ENCODE results near the gene OPCML. TPM values are rescaled to one million over a fixed set of nuclear protein-coding genes. Genes with fewer than 3 reads are reported as not detected.

The OPCML gene
- total and polyA plus RNA-seq, 2 donors (not counting 1 experiment from before 2014, with no cell fraction given), result 0.99 to 2.8 TPM

- no peak overlapping the region for H3K9ac ChIP-seq (ENCODE audit: insufficient read depth, low read length)
- no peak overlapping the region for H3K27ac ChIP-seq (ENCODE audit: insufficient read depth, low read length)
- no peak overlapping the region for H2AFZ ChIP-seq (ENCODE audit: low read length)
- no peak for TF ChIP-seq CTCF (conservative IDR thresholded peaks at IDR 0.05 in 1 of 2, IDR thresholded peaks at IDR 0.05 in 1 of 2; ENCODE audit: low read depth in 1 of 2, low read length in 2 of 2)
- TF ChIP-seq EZH2 (IDR thresholded peaks at IDR 0.05; ENCODE audit: low read length, missing control alignments), result no peak
- no peaks in the 10 kb centered on the region for H3K27me3 ChIP-seq (ENCODE audit: control insufficient read depth, insufficient read depth, low read length)
- H3K4me1 ChIP-seq (ENCODE audit: control insufficient read depth, extremely low read depth, insufficient read depth, low read length), result no peaks in the 10 kb centered on the region
- no peaks in the 10 kb centered on the region for H3K79me2 ChIP-seq (ENCODE audit: control insufficient read depth, insufficient read depth, low read length)
- no peaks in the 10 kb centered on the region for H4K20me1 ChIP-seq (ENCODE audit: control insufficient read depth, extremely low read depth, insufficient read depth, low read length)
- no peaks in the 10 kb centered on the region for H3K9me3 ChIP-seq (ENCODE audit: control insufficient read depth, insufficient read depth, low read depth, low read length)
- H3K4me2 ChIP-seq (ENCODE audit: extremely low read depth, insufficient read depth, low read length), result no peak overlapping the region
- no peak for DNase-seq (ENCODE audit: low read depth in 2 of 2)
- H3K36me3 ChIP-seq (ENCODE audit: control insufficient read depth, insufficient read depth, low read length), result no peaks in the 10 kb centered on the region
- no peak overlapping the region for H3K4me3 ChIP-seq (replicated peaks in 1 of 4; ENCODE audit: control extremely low read depth in 1 of 4, insufficient read depth in 1 of 4, low read depth in 3 of 4, low read length in 4 of 4)
Measured at GRCh38 chr11:133249065-133249464, 283.2 kb downstream of the OPCML start.

- no peaks in the 10 kb centered on the region for H3K79me2 ChIP-seq (ENCODE audit: control insufficient read depth, insufficient read depth, low read length)
- no peak overlapping the region for H3K4me2 ChIP-seq (ENCODE audit: extremely low read depth, insufficient read depth, low read length)
- DNase-seq (ENCODE audit: low read depth in 2 of 2), result no peak
- H3K27me3 ChIP-seq (ENCODE audit: control insufficient read depth, insufficient read depth, low read length), result no peaks in the 10 kb centered on the region
- H2AFZ ChIP-seq (ENCODE audit: low read length), result no peak overlapping the region
- H3K9me3 ChIP-seq (ENCODE audit: control insufficient read depth, insufficient read depth, low read depth, low read length), result no peaks in the 10 kb centered on the region
- H3K4me1 ChIP-seq (ENCODE audit: control insufficient read depth, extremely low read depth, insufficient read depth, low read length), result no peaks in the 10 kb centered on the region
- H4K20me1 ChIP-seq (ENCODE audit: control insufficient read depth, extremely low read depth, insufficient read depth, low read length), result no peaks in the 10 kb centered on the region
- no peak overlapping the region for H3K4me3 ChIP-seq (replicated peaks in 1 of 4; ENCODE audit: control extremely low read depth in 1 of 4, insufficient read depth in 1 of 4, low read depth in 3 of 4, low read length in 4 of 4)
- H3K36me3 ChIP-seq (ENCODE audit: control insufficient read depth, insufficient read depth, low read length), result no peaks in the 10 kb centered on the region
- H3K27ac ChIP-seq (ENCODE audit: insufficient read depth, low read length), result no peak overlapping the region
- H3K9ac ChIP-seq (ENCODE audit: insufficient read depth, low read length), result no peak overlapping the region
- TF ChIP-seq EZH2 (IDR thresholded peaks at IDR 0.05; ENCODE audit: low read length, missing control alignments), result no peak
- TF ChIP-seq CTCF (conservative IDR thresholded peaks at IDR 0.05 in 1 of 2, IDR thresholded peaks at IDR 0.05 in 1 of 2; ENCODE audit: low read depth in 1 of 2, low read length in 2 of 2), result no peak
Measured at GRCh38 chr11:133243832-133244231, 288.5 kb downstream of the OPCML start.

- H3K4me2 ChIP-seq (ENCODE audit: extremely low read depth, insufficient read depth, low read length), result no peak overlapping the region
- no peaks in the 10 kb centered on the region for H3K9me3 ChIP-seq (ENCODE audit: control insufficient read depth, insufficient read depth, low read depth, low read length)
- TF ChIP-seq CTCF (conservative IDR thresholded peaks at IDR 0.05 in 1 of 2, IDR thresholded peaks at IDR 0.05 in 1 of 2; ENCODE audit: low read depth in 1 of 2, low read length in 2 of 2), result no peak
- no peak for TF ChIP-seq EZH2 (IDR thresholded peaks at IDR 0.05; ENCODE audit: low read length, missing control alignments)
- H3K4me3 ChIP-seq (replicated peaks in 1 of 4; ENCODE audit: control extremely low read depth in 1 of 4, insufficient read depth in 1 of 4, low read depth in 3 of 4, low read length in 4 of 4), result no peak overlapping the region
- H3K4me1 ChIP-seq (ENCODE audit: control insufficient read depth, extremely low read depth, insufficient read depth, low read length), result no peaks in the 10 kb centered on the region
- no peaks in the 10 kb centered on the region for H3K27me3 ChIP-seq (ENCODE audit: control insufficient read depth, insufficient read depth, low read length)
- H2AFZ ChIP-seq (ENCODE audit: low read length), result no peak overlapping the region
- no peaks in the 10 kb centered on the region for H3K36me3 ChIP-seq (ENCODE audit: control insufficient read depth, insufficient read depth, low read length)
- H3K27ac ChIP-seq (ENCODE audit: insufficient read depth, low read length), result no peak overlapping the region
- H3K79me2 ChIP-seq (ENCODE audit: control insufficient read depth, insufficient read depth, low read length), result no peaks in the 10 kb centered on the region
- DNase-seq (ENCODE audit: low read depth in 2 of 2), result no peak
- H3K9ac ChIP-seq (ENCODE audit: insufficient read depth, low read length), result no peak overlapping the region
- no peaks in the 10 kb centered on the region for H4K20me1 ChIP-seq (ENCODE audit: control insufficient read depth, extremely low read depth, insufficient read depth, low read length)
Measured at GRCh38 chr11:133240908-133241655, 291.2 kb downstream of the OPCML start.
